ENCODE results near the gene STRA8.

The STRA8 gene

GRCh38 chr7:135233570-135233969, at the start of gene STRA8:
STRA8 (plus strand) TSS chr7:135233838; CDS start chr7:135240525, 6,687 bp downstream.
- DNase-seq (ENCODE audit: insufficient read length, low spot score) (no peak), FAIRE-seq (no peak)
- TF ChIP-seq CTCF (IDR thresholded peaks at IDR 0.05; ENCODE audit: insufficient read depth, missing control alignments): no peak

- TF ChIP-seq CTCF (IDR thresholded peaks at IDR 0.05; ENCODE audit: insufficient read depth, missing control alignments): no peak
- no peak for FAIRE-seq
- DNase-seq (ENCODE audit: insufficient read length, low spot score): no peak
Measured at GRCh38 chr7:135184254-135184841, 49.3 kb upstream of the STRA8 start.

GRCh38 chr7:135185471-135186260, 48.0 kb upstream of the STRA8 start:
- DNase-seq (ENCODE audit: insufficient read length, low spot score) (no peak), FAIRE-seq (no peak)
- no peak for TF ChIP-seq CTCF (IDR thresholded peaks at IDR 0.05; ENCODE audit: insufficient read depth, missing control alignments)

GRCh38 chr7:135186261-135186540, 47.4 kb upstream of the STRA8 start:
- FAIRE-seq (no peak), DNase-seq (ENCODE audit: insufficient read length, low spot score) (no peak)
- no peak for TF ChIP-seq CTCF (IDR thresholded peaks at IDR 0.05; ENCODE audit: insufficient read depth, missing control alignments)

GRCh38 chr7:135186841-135187253, 46.8 kb upstream of the STRA8 start:
- FAIRE-seq (no peak), DNase-seq (ENCODE audit: insufficient read length, low spot score) (no peak)
- TF ChIP-seq CTCF (IDR thresholded peaks at IDR 0.05; ENCODE audit: insufficient read depth, missing control alignments): no peak

- FAIRE-seq: no peak
- no peak for TF ChIP-seq CTCF (IDR thresholded peaks at IDR 0.05; ENCODE audit: insufficient read depth, missing control alignments)
- DNase-seq (ENCODE audit: insufficient read length, low spot score): no peak
Measured at GRCh38 chr7:135188298-135188984, 45.2 kb upstream of the STRA8 start.

- no peak for FAIRE-seq
- no peak for DNase-seq (ENCODE audit: insufficient read length, low spot score)
- no peak for TF ChIP-seq CTCF (IDR thresholded peaks at IDR 0.05; ENCODE audit: insufficient read depth, missing control alignments)
Measured at GRCh38 chr7:135189221-135189662, 44.4 kb upstream of the STRA8 start.

All from D721Med (cell line).